H9 (cell line): ENCODE results near the gene SRGAP3. TPM values are rescaled to one million over a fixed set of nuclear protein-coding genes. Genes with fewer than 3 reads are reported as not detected.

ENCODE experiments used
- DNase-seq: peaks from one replicate; pipeline ENCODE4 v3.0.0-alpha.2; 2017
- H2AFZ ChIP-seq: one replicate; pipeline ENCODE4 v1.6.1; 2013; ENCODE audit warnings: mild to moderate bottlenecking, low read length, control low read depth, moderate library complexity
- H2AK5ac ChIP-seq: 2 replicates; pipeline ENCODE4 v1.6.1; 2013; ENCODE audit warnings: low read length, control low read depth, mixed read lengths; ENCODE audit not compliant: insufficient read length
- H2BK120ac ChIP-seq: one replicate; pipeline ENCODE4 v1.6.1; 2013; ENCODE audit warnings: low read depth, mild to moderate bottlenecking, low read length, control low read depth, inconsistent platforms; ENCODE audit not compliant: poor library complexity, severe bottlenecking
- H2BK12ac ChIP-seq: 2 replicates; pipeline ENCODE4 v1.6.1; 2013; ENCODE audit warnings: low read length, control low read depth, mixed read lengths, low read depth; ENCODE audit not compliant: insufficient read length
- H2BK15ac ChIP-seq: 2 replicates; pipeline ENCODE4 v1.6.1; 2013; ENCODE audit warnings: low read depth, low read length, control low read depth
- H2BK20ac ChIP-seq: one replicate; pipeline ENCODE4 v1.6.1; 2013; ENCODE audit warnings: low read depth, mild to moderate bottlenecking, low read length, control low read depth, inconsistent platforms; ENCODE audit not compliant: poor library complexity, severe bottlenecking
- H2BK5ac ChIP-seq: 2 replicates; pipeline ENCODE4 v1.6.1; 2013; ENCODE audit warnings: low read length, control low read depth, mixed read lengths; ENCODE audit not compliant: insufficient read length
- H3K14ac ChIP-seq: 2 replicates; pipeline ENCODE4 v1.6.1; 2013; ENCODE audit warnings: low read length, control low read depth; ENCODE audit not compliant: insufficient read depth
- H3K18ac ChIP-seq: 2 replicates; pipeline ENCODE4 v1.6.1; 2013; ENCODE audit warnings: low read depth, mild to moderate bottlenecking, mixed read lengths, low read length, control low read depth; ENCODE audit not compliant: insufficient read length
- H3K23ac ChIP-seq: 2 replicates; pipeline ENCODE4 v1.6.1; 2013; ENCODE audit warnings: low read length, control low read depth, mixed read lengths, low read depth; ENCODE audit not compliant: insufficient read length
- H3K23me2 ChIP-seq: 2 replicates; pipeline ENCODE4 v1.6.1; 2013; ENCODE audit warnings: low read depth, mild to moderate bottlenecking, mixed read lengths, low read length, control low read depth; ENCODE audit not compliant: insufficient read length, poor library complexity, severe bottlenecking
- H3K27ac ChIP-seq: 2 replicates; pipeline ENCODE4 v1.5.1; 2013; ENCODE audit warnings: low read length, control low read depth, mixed read lengths, low read depth; ENCODE audit not compliant: insufficient read length
- H3K27me3 ChIP-seq: 2 replicates; pipeline ENCODE4 v1.6.1; 2013; ENCODE audit warnings: low read length, control low read depth, inconsistent platforms; ENCODE audit not compliant: insufficient read depth
- H3K4ac ChIP-seq: 2 replicates; pipeline ENCODE4 v1.6.1; 2013; ENCODE audit warnings: low read depth, mild to moderate bottlenecking, control low read depth, inconsistent platforms, low read length, moderate library complexity
- H3K4me1 ChIP-seq: 2 replicates; pipeline ENCODE4 v1.6.1; 2013; ENCODE audit warnings: low read length, control low read depth, inconsistent platforms; ENCODE audit not compliant: insufficient read depth
- H3K4me2 ChIP-seq: 2 replicates; pipeline ENCODE4 v1.6.1; 2013; ENCODE audit warnings: low read length, control low read depth, mixed read lengths; ENCODE audit not compliant: insufficient read length, insufficient read depth
- H3K56ac ChIP-seq: 2 replicates; pipeline ENCODE4 v1.6.1; 2013; ENCODE audit warnings: low read depth, mild to moderate bottlenecking, mixed read lengths, low read length, control low read depth; ENCODE audit not compliant: insufficient read length
- H3K79me1 ChIP-seq: 2 replicates; pipeline ENCODE4 v1.6.1; 2013; ENCODE audit warnings: low read depth, mild to moderate bottlenecking, moderate library complexity, low read length, control low read depth, inconsistent platforms; ENCODE audit not compliant: insufficient read depth, poor library complexity, severe bottlenecking
- H3K79me2 ChIP-seq: 2 replicates; pipeline ENCODE4 v1.6.1; 2013; ENCODE audit warnings: low read length, control low read depth, inconsistent platforms; ENCODE audit not compliant: insufficient read depth
- H3K9ac ChIP-seq: 2 replicates; pipeline ENCODE4 v1.6.1; 2013; ENCODE audit warnings: low read length, control low read depth, mixed read lengths; ENCODE audit not compliant: insufficient read length; ENCODE audit errors: extremely low read depth
- H3K9me3 ChIP-seq: one replicate; pipeline ENCODE4 v1.6.1; 2013; ENCODE audit warnings: low read depth, low read length, inconsistent platforms; ENCODE audit not compliant: control insufficient read depth
- H3T11ph ChIP-seq: one replicate; pipeline ENCODE4 v1.6.1; 2013; ENCODE audit warnings: mild to moderate bottlenecking, low read length, control low read depth, inconsistent platforms
- H4K20me1 ChIP-seq: one replicate; pipeline ENCODE4 v1.6.1; 2013; ENCODE audit not compliant: control insufficient read depth, insufficient read length, insufficient read depth
- H4K5ac ChIP-seq: 2 replicates; pipeline ENCODE4 v1.6.1; 2013; ENCODE audit warnings: low read depth, mild to moderate bottlenecking, mixed read lengths, low read length, control low read depth; ENCODE audit not compliant: insufficient read length
- H4K8ac ChIP-seq: replicated peaks from 2 replicates; pipeline ENCODE4 v1.6.1; 2013; ENCODE audit warnings: low read length, control low read depth, mixed read lengths, low read depth; ENCODE audit not compliant: insufficient read length
- H4K91ac ChIP-seq: 2 replicates; pipeline ENCODE4 v1.6.1; 2013; ENCODE audit warnings: low read depth, mild to moderate bottlenecking, moderate library complexity, mixed read lengths, low read length, control low read depth; ENCODE audit not compliant: insufficient read length
- H3K27ac Mint-ChIP-seq, 3 experiments: 2 replicates in 2 of 3; 3 replicates in 1 of 3; pipeline ENCODE4 v1.8.0; 2020 to 2021; ENCODE audit warnings: mixed read lengths in 3 of 3, mild to moderate bottlenecking in 1 of 3, moderate library complexity in 1 of 3
- H3K27me3 Mint-ChIP-seq: 2 replicates; pipeline ENCODE4 v1.8.0; 2021; ENCODE audit warnings: low read depth, mild to moderate bottlenecking, moderate library complexity, mixed read lengths
- H3K36me3 Mint-ChIP-seq, 3 experiments: 2 replicates in 2 of 3; 3 replicates in 1 of 3; pipeline ENCODE4 v1.8.0; 2020 to 2021; ENCODE audit warnings: low read depth in 3 of 3, mixed read lengths in 3 of 3; ENCODE audit not compliant: insufficient read depth in 1 of 3
- H3K4me1 Mint-ChIP-seq, 2 experiments: 2 replicates each; pipeline ENCODE4 v1.8.0; 2020; ENCODE audit warnings: mixed read lengths in 2 of 2
- H3K4me3 Mint-ChIP-seq, 2 experiments: 2 replicates in 1 of 2; 3 replicates in 1 of 2; pipeline ENCODE4 v1.8.0; 2020 to 2021; ENCODE audit warnings: mild to moderate bottlenecking in 2 of 2, mixed read lengths in 2 of 2, moderate library complexity in 1 of 2
- H3K9me3 Mint-ChIP-seq, 2 experiments: 2 replicates in 1 of 2; 3 replicates in 1 of 2; pipeline ENCODE4 v1.8.0; 2020; ENCODE audit warnings: mild to moderate bottlenecking in 2 of 2, mixed read lengths in 2 of 2, moderate library complexity in 1 of 2
- WGBS: extraction: QIAGEN DNeasy Blood & Tissue Kit; methylation state at CpG from one replicate; pipeline ENCODE4 v1.1.7; 2013; ENCODE audit warnings: missing lambda C conversion rate, low lambda C conversion rate, mixed read lengths; ENCODE audit not compliant: insufficient read length; ENCODE audit errors: extremely low coverage; 5-methylcytosine and 5-hydroxymethylcytosine counted together
- total RNA-seq: library from RNA; stranded (reverse); gene quantifications from 2 replicates; pipeline ENCODE4 v1.2.1, GENCODE V29; 2021
- TF ChIP-seq, protein P1 (sequence below): fragments of 200-600 bp; sonication (generic); conservative IDR thresholded peaks from 3 replicates; pipeline ENCODE4 v1.8.0; 2021; ENCODE audit warnings: antibody characterized with exemption, mild to moderate bottlenecking

Gene SRGAP3
- total RNA-seq, 1 experiment from 2014 or later = 3.4 TPM

DNA sequence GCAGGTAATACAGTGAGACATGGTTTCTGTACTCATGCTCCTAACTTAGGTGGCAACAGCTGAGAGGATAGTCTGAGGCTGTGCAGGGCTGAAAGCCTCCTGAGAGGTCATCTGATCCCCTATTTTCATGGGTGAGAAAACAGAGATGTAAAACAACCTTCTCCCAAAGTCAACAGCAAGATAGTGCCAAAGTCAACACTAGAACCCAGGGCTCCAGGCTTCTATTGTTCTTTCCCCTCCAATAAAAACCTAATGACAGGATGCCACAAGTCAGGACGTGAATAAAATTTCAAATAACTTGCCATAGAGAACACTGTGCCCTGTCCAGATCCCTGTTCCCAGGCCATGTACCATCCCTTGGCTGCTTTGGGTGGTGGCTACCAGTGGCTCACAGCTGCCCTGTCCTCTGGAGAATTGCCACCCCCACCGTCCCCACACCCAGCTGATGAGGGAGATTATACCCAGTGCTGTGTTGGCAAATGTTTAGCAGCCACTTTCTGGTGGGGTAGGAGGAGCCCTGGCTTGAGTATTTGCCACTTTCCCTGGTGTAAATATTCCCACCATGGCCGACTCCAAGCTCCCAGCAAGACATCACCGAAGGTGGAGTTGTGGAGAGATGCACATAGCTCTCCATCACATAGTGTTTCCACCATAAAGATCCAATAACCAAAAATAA is 54.8 kb downstream of the SRGAP3 start:
- H3K4me2 ChIP-seq = no peak overlapping the region
- no peak overlapping the region for H3T11ph ChIP-seq
- H3K27me3 Mint-ChIP-seq = no peaks in the 10 kb centered on the region
- no peak overlapping the region for H2BK15ac ChIP-seq
- H2AFZ ChIP-seq = no peak overlapping the region
- H3K79me1 ChIP-seq = no peaks in the 10 kb centered on the region
- no peak overlapping the region for H3K9ac ChIP-seq
- TF ChIP-seq, protein P1, sequence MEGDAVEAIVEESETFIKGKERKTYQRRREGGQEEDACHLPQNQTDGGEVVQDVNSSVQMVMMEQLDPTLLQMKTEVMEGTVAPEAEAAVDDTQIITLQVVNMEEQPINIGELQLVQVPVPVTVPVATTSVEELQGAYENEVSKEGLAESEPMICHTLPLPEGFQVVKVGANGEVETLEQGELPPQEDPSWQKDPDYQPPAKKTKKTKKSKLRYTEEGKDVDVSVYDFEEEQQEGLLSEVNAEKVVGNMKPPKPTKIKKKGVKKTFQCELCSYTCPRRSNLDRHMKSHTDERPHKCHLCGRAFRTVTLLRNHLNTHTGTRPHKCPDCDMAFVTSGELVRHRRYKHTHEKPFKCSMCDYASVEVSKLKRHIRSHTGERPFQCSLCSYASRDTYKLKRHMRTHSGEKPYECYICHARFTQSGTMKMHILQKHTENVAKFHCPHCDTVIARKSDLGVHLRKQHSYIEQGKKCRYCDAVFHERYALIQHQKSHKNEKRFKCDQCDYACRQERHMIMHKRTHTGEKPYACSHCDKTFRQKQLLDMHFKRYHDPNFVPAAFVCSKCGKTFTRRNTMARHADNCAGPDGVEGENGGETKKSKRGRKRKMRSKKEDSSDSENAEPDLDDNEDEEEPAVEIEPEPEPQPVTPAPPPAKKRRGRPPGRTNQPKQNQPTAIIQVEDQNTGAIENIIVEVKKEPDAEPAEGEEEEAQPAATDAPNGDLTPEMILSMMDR = no peak
- no peak overlapping the region for H2AK5ac ChIP-seq
- H4K91ac ChIP-seq = no peak overlapping the region
- no peak overlapping the region for H2BK5ac ChIP-seq
- peaks cover 37 to 52% of the 10 kb centered on the region in 2 experiments for H3K4me1 Mint-ChIP-seq
- peaks cover 3% of the 10 kb centered on the region for H3K23me2 ChIP-seq
- no peak overlapping the region for H2BK120ac ChIP-seq
- H3K14ac ChIP-seq = no peak overlapping the region
- H3K23ac ChIP-seq = no peak overlapping the region
- WGBS = no CpG with 5 or more reads among the region's 4 CpGs
- H3K27ac ChIP-seq = no peak overlapping the region
- H3K18ac ChIP-seq = no peak overlapping the region
- H3K9me3 Mint-ChIP-seq = no peaks in the 10 kb centered on the region
- H3K4me1 ChIP-seq = 0 out of 2 replicates have a peak, but pooled peaks cover 2% of the 10 kb centered on the region
- no peak for DNase-seq
- H3K4ac ChIP-seq = no peak overlapping the region
- H4K5ac ChIP-seq = no peak overlapping the region
- no peak overlapping the region for H2BK20ac ChIP-seq
- H3K27me3 ChIP-seq = no peaks in the 10 kb centered on the region
- no peak overlapping the region for H4K8ac ChIP-seq
- no peak overlapping the region for H2BK12ac ChIP-seq
- no peak overlapping the region for H3K56ac ChIP-seq
- H3K79me2 ChIP-seq = no peaks in the 10 kb centered on the region
- H3K27ac Mint-ChIP-seq = no peak overlapping the region
- H3K9me3 ChIP-seq = no peaks in the 10 kb centered on the region
- H4K20me1 ChIP-seq = no peaks in the 10 kb centered on the region
- H3K4me3 Mint-ChIP-seq = no peak overlapping the region
- H3K36me3 Mint-ChIP-seq = no peaks in the 10 kb centered on the region
